ENCODE measurements around the gene CCDC192.

DNA sequence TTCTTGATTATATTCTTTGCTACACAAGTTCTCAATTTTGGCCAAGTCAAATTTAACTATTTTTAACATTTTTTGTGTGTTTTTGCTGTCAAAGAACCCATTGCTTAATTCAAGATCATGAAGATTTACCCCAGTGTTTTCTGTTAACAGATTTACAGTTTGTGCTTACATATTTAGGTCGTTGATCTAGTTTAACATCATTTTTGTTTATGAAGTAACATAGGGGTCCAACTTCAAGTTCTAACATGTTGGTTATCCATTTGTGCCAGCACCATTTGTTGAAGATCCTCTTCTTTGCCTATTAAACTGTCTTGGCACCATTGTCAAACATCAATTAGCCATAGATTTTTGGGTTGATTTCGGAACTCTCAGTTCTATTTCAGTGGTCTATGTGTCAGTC lies 71.0 kb downstream of the CCDC192 start:
- TF ChIP-seq POLR2A (IDR thresholded peaks at IDR 0.05) (no peak), POLR2AphosphoS5 (IDR thresholded peaks at IDR 0.05) (no peak)
